Glutamatergic neuron (in vitro differentiated cells): Measurements from ENCODE around the gene GPSM3. TPM values are rescaled to one million over a fixed set of nuclear protein-coding genes. Genes with fewer than 3 reads are reported as not detected.

ENCODE experiments used
- DNase-seq: peaks from one replicate; pipeline ENCODE4 v3.0.0; 2022
- H3K27ac Mint-ChIP-seq: one replicate; pipeline ENCODE4 v1.8.0; 2020; ENCODE audit warnings: mild to moderate bottlenecking, mixed read lengths, inconsistent platforms; ENCODE audit not compliant: unreplicated experiment
- H3K27me3 Mint-ChIP-seq: one replicate; pipeline ENCODE4 v1.8.0; 2020; ENCODE audit warnings: mild to moderate bottlenecking, moderate library complexity, mixed read lengths, inconsistent platforms; ENCODE audit not compliant: unreplicated experiment
- H3K36me3 Mint-ChIP-seq: one replicate; pipeline ENCODE4 v1.8.0; 2020; ENCODE audit warnings: mild to moderate bottlenecking, mixed read lengths, inconsistent platforms; ENCODE audit not compliant: unreplicated experiment
- H3K4me1 Mint-ChIP-seq: one replicate; pipeline ENCODE4 v1.8.0; 2020; ENCODE audit warnings: mild to moderate bottlenecking, low read depth, mixed read lengths, inconsistent platforms; ENCODE audit not compliant: unreplicated experiment
- H3K4me3 Mint-ChIP-seq: one replicate; pipeline ENCODE4 v1.8.0; 2020; ENCODE audit warnings: mild to moderate bottlenecking, mixed read lengths, inconsistent platforms; ENCODE audit not compliant: unreplicated experiment
- H3K9me3 Mint-ChIP-seq: one replicate; pipeline ENCODE4 v1.8.0; 2020; ENCODE audit warnings: mild to moderate bottlenecking, moderate library complexity, mixed read lengths, inconsistent platforms; ENCODE audit not compliant: unreplicated experiment
- CTCF ChIP-seq: fragments of 200-600 bp; sonication (generic); IDR thresholded peaks from one replicate; pipeline ENCODE4 v1.5.0; 2021; ENCODE audit not compliant: partially characterized antibody, unreplicated experiment
- total RNA-seq: library from RNA; stranded (reverse); fragmentation: NEBNext Ultra II Directional; extraction: Animal tissue kit (Norgen Biotek cat#: 25700); gene quantifications from one replicate; pipeline ENCODE4 v1.2.1, GENCODE V29; 2021; ENCODE audit not compliant: unreplicated experiment

The GPSM3 gene
- total RNA-seq, 1 donor from 2014 or later = 3.2 TPM

- no peak for TF ChIP-seq CTCF
- H3K4me1 Mint-ChIP-seq = peaks cover 27% of the 10 kb centered on the region
- H3K27ac Mint-ChIP-seq = no peak overlapping the region
- no peak for DNase-seq
- peaks cover 5% of the 10 kb centered on the region for H3K36me3 Mint-ChIP-seq
- no peak overlapping the region for H3K4me3 Mint-ChIP-seq
- peaks cover 15% of the 10 kb centered on the region for H3K27me3 Mint-ChIP-seq
- H3K9me3 Mint-ChIP-seq = peaks cover 7% of the 10 kb centered on the region
Observed at GRCh38 chr6:32183030-32183429, 9.4 kb downstream of the GPSM3 start.

GRCh38 chr6:32182555-32182981 is 9.9 kb downstream of the GPSM3 start:
- Mint-ChIP-seq H3K27ac (no peak overlapping the region), H3K4me1 (peaks cover 27% of the 10 kb centered on the region), H3K9me3 (peaks cover 10% of the 10 kb centered on the region), H3K27me3 (peaks cover 19% of the 10 kb centered on the region), H3K36me3 (peaks cover 5% of the 10 kb centered on the region), H3K4me3 (no peak overlapping the region)
- TF ChIP-seq CTCF = no peak
- DNase-seq = no peak

- Mint-ChIP-seq H3K9me3 (peaks cover 13% of the 10 kb centered on the region), H3K27ac (no peak overlapping the region), H3K27me3 (peaks cover 18% of the 10 kb centered on the region), H3K4me1 (peaks cover 25% of the 10 kb centered on the region), H3K4me3 (no peak overlapping the region), H3K36me3 (peaks cover 5% of the 10 kb centered on the region)
- TF ChIP-seq CTCF = no peak
- no peak for DNase-seq
Observed at GRCh38 chr6:32181915-32182529, 10.4 kb downstream of the GPSM3 start.

- Mint-ChIP-seq H3K4me1 (peaks cover 29% of the 10 kb centered on the region), H3K27ac (peak overlapping the region; percentile 28), H3K27me3 (peaks cover 18% of the 10 kb centered on the region)
Observed at GRCh38 chr6:32181148-32181702, 11.2 kb downstream of the GPSM3 start.

More at GRCh38 chr6:32181148-32181702, 11.2 kb downstream of the GPSM3 start:
- H3K36me3 Mint-ChIP-seq = peaks cover 5% of the 10 kb centered on the region
- H3K4me3 Mint-ChIP-seq = no peak overlapping the region
- no peak for DNase-seq
- H3K9me3 Mint-ChIP-seq = peaks cover 17% of the 10 kb centered on the region
- TF ChIP-seq CTCF = no peak
